Panc1 (cell line): ENCODE results near the gene MYRIP. TPM values are rescaled to one million over a fixed set of nuclear protein-coding genes. Genes with fewer than 3 reads are reported as not detected.
"Not testable (repeated sequence)": the region's sequence is repeated elsewhere in the genome, so short reads cannot be mapped to it uniquely, and the experiment has no call there.

Experiments
- ATAC-seq: fragments of 200-7000 bp; cut with Tn5 transposase; 2 replicates; pipeline ENCODE4 v1.9.1; 2020; ENCODE audit warnings: mild to moderate bottlenecking, moderate library complexity
- BruUV-seq: library from RNA; stranded (reverse); fragments of 400-500 nt; replicated peaks from 2 replicates; lab custom pipeline; 2021; lab: Mats Ljungman, UMichigan
- CTCF ChIA-PET: fragments of 300-600 bp; sonication (Branson Sonifier 250); formaldehyde crosslinking; loops from one replicate; lab custom pipeline; 2022; ENCODE audit warnings: antibody characterized with exemption; lab: Charles Lee
- POLR2A ChIA-PET: fragments of 300-600 bp; sonication (Branson Sonifier 250); formaldehyde crosslinking; loops from one replicate; lab custom pipeline; 2022; ENCODE audit warnings: antibody characterized with exemption; lab: Charles Lee
- DNase-seq: peaks from one replicate; pipeline ENCODE4 v3.0.0-alpha.2; 2010; ENCODE audit warnings: low read depth, low spot score
- H3K27ac ChIP-seq: 2 replicates; pipeline ENCODE4 v1.5.1; 2011; ENCODE audit warnings: mild to moderate bottlenecking, low read length, inconsistent platforms
- H3K27me3 ChIP-seq: fragments of 200-500 bp; sonication (Bioruptor generic); 2 replicates; pipeline ENCODE4 v1.6.0; 2014; ENCODE audit warnings: low read length, inconsistent platforms; ENCODE audit not compliant: control insufficient read depth, insufficient read depth
- H3K36me3 ChIP-seq: fragments of 200-500 bp; sonication (Bioruptor generic); 2 replicates; pipeline ENCODE4 v1.5.1; 2014; ENCODE audit warnings: inconsistent platforms, mild to moderate bottlenecking, low read length, moderate library complexity; ENCODE audit not compliant: control insufficient read depth, insufficient read depth
- H3K4me1 ChIP-seq: 2 replicates; pipeline ENCODE4 v1.5.1; 2011; ENCODE audit warnings: inconsistent platforms, mild to moderate bottlenecking, low read length, moderate library complexity; ENCODE audit not compliant: control insufficient read depth, insufficient read depth
- H3K4me3 ChIP-seq, 2 experiments: 2 replicates each; pipeline ENCODE4 v1.5.1; 2011 to 2012; ENCODE audit warnings: low read depth in 2 of 2, low read length in 2 of 2, mild to moderate bottlenecking in 2 of 2, inconsistent platforms in 1 of 2, moderate library complexity in 1 of 2
- H3K9me3 ChIP-seq: fragments of 200-500 bp; sonication (Bioruptor generic); 2 replicates; pipeline ENCODE4 v1.5.1; 2014; ENCODE audit warnings: low read depth, mild to moderate bottlenecking, inconsistent platforms, low read length, moderate library complexity; ENCODE audit not compliant: control insufficient read depth, insufficient read depth
- POLR2AphosphoS5 ChIP-seq: IDR thresholded peaks from 2 replicates; pipeline ENCODE4 v1.6.1; 2012; ENCODE audit warnings: mild to moderate bottlenecking, low read depth, low read length, moderate library complexity
- REST ChIP-seq, 2 experiments: IDR thresholded peaks; 2 replicates each; pipeline ENCODE4 v1.6.1; 2011 to 2012; ENCODE audit warnings: low read depth in 2 of 2, control low read depth in 1 of 2, low read length in 1 of 2, mild to moderate bottlenecking in 1 of 2, moderate library complexity in 1 of 2; ENCODE audit not compliant: insufficient read depth in 1 of 2
- SIN3A ChIP-seq: IDR thresholded peaks from 2 replicates; pipeline ENCODE4 v1.6.1; 2012; ENCODE audit warnings: low read depth, mild to moderate bottlenecking, low read length, moderate library complexity, borderline replicate concordance; ENCODE audit not compliant: insufficient read depth
- TCF7L2 ChIP-seq: IDR thresholded peaks from 2 replicates; pipeline ENCODE4 v1.6.1; 2011; ENCODE audit warnings: mild to moderate bottlenecking, low read depth, low read length, inconsistent platforms
- in situ Hi-C: cut with HindIII; loops from 2 replicates; pipeline ENCODE4 v1.10.0; 2016; ENCODE audit warnings: low sequenced_read_pairs, low pct_unique_long_range_greater_than_20kb
- intact Hi-C: fragments of 100-400 bp; cut with micrococcal nuclease; formaldehyde crosslinking; loops from one replicate; pipeline ENCODE4 v1.10.0; 2022; ENCODE audit not compliant: unreplicated experiment
- total RNA-seq: library from RNA; stranded (reverse); gene quantifications from one replicate; pipeline ENCODE4 v1.2.1, GENCODE V29; 2021; ENCODE audit not compliant: unreplicated experiment
- TF ChIP-seq, protein P1 (sequence below): fragments of 450-650 bp; IDR thresholded peaks from 2 replicates; pipeline ENCODE4 v1.5.1; 2017; ENCODE audit warnings: mild to moderate bottlenecking

The MYRIP gene
- total RNA-seq, 1 experiment from 2014 or later: 0.59 TPM

DNA sequence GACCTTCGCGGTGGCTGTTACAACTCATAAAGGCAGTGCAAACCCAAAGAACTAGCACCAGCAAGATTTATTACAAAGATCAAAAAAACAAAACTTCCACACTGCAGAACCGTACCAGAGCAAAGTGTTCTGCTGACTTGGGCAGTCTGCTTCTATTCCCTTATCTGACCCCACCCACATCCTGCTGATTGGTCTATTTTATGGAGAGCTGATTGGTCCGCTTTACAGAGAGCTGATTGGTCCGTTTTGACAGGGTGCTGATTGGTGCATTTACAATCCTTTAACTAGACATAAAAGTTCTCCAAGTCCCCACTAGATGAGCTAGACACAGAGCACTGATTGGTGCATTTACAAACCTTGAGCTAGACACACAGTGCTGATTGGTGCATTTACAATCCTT lies 31.2 kb upstream of the MYRIP start:
- CTCF ChIA-PET, BruUV-seq, H3K36me3 ChIP-seq, intact Hi-C loops, POLR2A ChIA-PET, ATAC-seq, H3K4me1 ChIP-seq, DNase-seq, H3K9me3 ChIP-seq, H3K4me3 ChIP-seq, in situ Hi-C loops, H3K27ac ChIP-seq, H3K27me3 ChIP-seq: not testable (repeated sequence)

DNA sequence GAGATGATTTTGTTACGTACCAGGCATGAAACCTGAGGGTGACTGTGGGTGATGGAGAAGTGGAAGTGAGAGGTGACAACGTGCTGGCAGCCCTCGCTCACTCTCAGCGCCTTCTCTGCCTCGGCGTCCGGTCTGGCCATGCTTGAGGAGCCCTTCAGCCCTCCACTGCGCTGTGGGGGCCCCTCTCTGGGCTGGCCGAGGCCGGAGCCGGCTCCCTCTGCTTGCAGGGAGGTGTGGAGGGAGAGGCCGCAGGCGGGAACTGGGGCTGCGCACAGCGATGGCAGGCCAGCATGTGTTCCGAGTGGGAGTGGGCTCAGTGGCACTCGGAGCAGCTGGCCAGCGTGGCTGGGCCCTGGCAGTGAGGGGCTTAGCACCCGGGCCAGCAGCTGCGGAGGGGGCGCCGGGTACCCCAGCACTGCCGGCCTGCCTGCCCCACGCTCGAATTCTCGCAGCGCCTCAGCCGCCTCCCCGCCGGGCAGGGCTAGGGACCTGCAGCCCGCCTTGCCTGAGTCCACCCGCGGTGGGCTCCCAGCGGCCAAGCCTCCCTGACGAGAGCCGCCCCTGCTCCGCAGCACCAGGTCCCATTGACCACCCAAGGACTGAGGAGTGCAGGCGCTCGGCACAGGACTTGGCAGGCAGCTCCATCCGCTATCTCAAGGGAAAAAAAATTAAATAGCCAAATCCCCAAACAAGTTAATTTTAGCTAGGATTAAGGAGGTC lies 29.7 kb upstream of the MYRIP start:
- BruUV-seq: no TSS peak
- Histone ChIP-seq H3K27me3 (no peaks in the 10 kb centered on the region; the same call in 1 of the 2 replicates), H3K9me3 (no peaks in the 10 kb centered on the region), H3K4me1 (no peaks in the 10 kb centered on the region), H3K27ac (no peak overlapping the region), H3K36me3 (no peaks in the 10 kb centered on the region), H3K4me3 (no peak overlapping the region)
- no peak for DNase-seq
- TF ChIP-seq, protein P1, sequence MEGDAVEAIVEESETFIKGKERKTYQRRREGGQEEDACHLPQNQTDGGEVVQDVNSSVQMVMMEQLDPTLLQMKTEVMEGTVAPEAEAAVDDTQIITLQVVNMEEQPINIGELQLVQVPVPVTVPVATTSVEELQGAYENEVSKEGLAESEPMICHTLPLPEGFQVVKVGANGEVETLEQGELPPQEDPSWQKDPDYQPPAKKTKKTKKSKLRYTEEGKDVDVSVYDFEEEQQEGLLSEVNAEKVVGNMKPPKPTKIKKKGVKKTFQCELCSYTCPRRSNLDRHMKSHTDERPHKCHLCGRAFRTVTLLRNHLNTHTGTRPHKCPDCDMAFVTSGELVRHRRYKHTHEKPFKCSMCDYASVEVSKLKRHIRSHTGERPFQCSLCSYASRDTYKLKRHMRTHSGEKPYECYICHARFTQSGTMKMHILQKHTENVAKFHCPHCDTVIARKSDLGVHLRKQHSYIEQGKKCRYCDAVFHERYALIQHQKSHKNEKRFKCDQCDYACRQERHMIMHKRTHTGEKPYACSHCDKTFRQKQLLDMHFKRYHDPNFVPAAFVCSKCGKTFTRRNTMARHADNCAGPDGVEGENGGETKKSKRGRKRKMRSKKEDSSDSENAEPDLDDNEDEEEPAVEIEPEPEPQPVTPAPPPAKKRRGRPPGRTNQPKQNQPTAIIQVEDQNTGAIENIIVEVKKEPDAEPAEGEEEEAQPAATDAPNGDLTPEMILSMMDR: no peak
- TF ChIP-seq SIN3A: no peak
- no peak for TF ChIP-seq TCF7L2
- no peak for TF ChIP-seq REST (IDR thresholded peaks at IDR 0.05; ENCODE audit: insufficient read depth in 1 of 2, low read depth in 2 of 2, low read length in 1 of 2)
- no peak for TF ChIP-seq POLR2AphosphoS5
- in situ Hi-C loops (no loop called here), intact Hi-C loops (no loop called here)
- CTCF ChIA-PET: no interaction called here
- no peak for ATAC-seq
- POLR2A ChIA-PET: no interaction called here

GRCh38 chr3:39780352-39780751 lies 29.1 kb upstream of the MYRIP start:
- no peaks in the 10 kb centered on the region for H3K36me3 ChIP-seq
- ChIA-PET POLR2A (no interaction called here), CTCF (no interaction called here)
- intact Hi-C loops: no loop called here
- H3K4me1 ChIP-seq: no peaks in the 10 kb centered on the region
- H3K9me3 ChIP-seq: no peaks in the 10 kb centered on the region
- H3K4me3 ChIP-seq: no peak overlapping the region
- BruUV-seq: no TSS peak
- TF ChIP-seq, protein P1: no peak
- no peak for TF ChIP-seq TCF7L2
- TF ChIP-seq POLR2AphosphoS5: no peak
- TF ChIP-seq REST (IDR thresholded peaks at IDR 0.05; ENCODE audit: insufficient read depth in 1 of 2, low read depth in 2 of 2, low read length in 1 of 2): no peak
- no peak for TF ChIP-seq SIN3A
- H3K27ac ChIP-seq: no peak overlapping the region
- DNase-seq: no peak
- no peaks in the 10 kb centered on the region; the same call in 1 of the 2 replicates for H3K27me3 ChIP-seq
- in situ Hi-C loops: no loop called here
- no peak for ATAC-seq
